GM19240 (cell line): ENCODE measurements around the gene PRKAR1A.

ENCODE experiments used
- DNase-seq: peaks from one replicate; pipeline ENCODE4 v3.0.0; 2011; ENCODE audit warnings: low spot score; ENCODE audit not compliant: insufficient read length

Gene PRKAR1A

DNA sequence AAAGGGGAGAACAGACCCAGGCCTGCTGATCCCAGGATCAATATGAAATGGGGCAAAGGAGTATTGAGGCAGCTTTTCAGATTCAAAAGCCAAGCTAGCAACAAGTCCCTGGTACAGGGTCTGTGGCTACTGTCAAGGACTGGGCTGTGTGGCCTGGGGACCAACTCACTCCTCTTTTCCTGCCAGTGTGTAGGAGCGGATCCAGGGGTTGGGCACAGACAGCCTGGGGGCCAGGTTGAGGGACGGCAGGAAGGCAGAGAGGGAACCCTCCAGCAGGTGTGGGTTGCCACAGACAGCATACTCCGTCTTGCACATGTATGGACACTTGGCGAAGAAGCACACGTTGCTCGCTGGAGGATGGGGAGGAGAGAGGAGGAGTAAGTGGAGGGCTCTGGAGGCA, 29.6 kb downstream of the PRKAR1A start:
- no peak for DNase-seq

DNA sequence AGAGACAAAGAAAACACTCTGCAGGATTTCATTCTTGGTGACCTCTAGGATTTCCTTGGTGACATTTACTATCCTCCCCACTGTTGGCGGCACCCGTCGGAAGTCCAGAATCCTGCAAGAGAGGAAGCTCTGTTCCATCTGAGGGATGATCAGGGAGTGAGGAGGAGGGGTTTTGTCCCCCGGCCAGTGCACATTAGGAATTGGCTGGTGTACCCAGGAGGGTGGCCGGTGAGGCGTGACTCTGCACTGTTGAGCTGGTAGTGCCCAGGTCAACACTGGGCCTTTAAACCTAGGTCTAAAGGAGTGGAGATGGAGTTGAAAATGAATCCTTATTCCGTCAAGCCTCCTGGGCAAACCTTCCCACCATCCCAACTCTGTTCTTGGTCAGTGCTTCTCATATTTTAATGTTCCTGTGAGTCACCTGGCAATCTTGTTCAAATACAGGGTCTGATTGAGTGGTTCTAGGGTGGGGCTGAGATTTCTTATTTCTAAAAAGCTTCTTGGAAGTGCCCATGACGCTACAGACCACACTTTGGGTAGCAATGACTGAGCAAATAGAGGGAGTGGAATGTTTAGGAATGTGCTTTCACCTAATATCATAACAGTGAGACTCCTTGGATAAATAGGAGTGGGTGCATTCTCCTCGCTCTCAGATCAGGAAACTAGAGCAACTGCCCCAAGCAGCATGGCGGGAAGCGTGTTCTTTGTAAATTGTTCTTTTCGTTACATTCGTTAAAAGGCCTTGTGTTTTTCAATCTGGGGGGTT, 30.7 kb downstream of the PRKAR1A start:
- no peak for DNase-seq

DNA sequence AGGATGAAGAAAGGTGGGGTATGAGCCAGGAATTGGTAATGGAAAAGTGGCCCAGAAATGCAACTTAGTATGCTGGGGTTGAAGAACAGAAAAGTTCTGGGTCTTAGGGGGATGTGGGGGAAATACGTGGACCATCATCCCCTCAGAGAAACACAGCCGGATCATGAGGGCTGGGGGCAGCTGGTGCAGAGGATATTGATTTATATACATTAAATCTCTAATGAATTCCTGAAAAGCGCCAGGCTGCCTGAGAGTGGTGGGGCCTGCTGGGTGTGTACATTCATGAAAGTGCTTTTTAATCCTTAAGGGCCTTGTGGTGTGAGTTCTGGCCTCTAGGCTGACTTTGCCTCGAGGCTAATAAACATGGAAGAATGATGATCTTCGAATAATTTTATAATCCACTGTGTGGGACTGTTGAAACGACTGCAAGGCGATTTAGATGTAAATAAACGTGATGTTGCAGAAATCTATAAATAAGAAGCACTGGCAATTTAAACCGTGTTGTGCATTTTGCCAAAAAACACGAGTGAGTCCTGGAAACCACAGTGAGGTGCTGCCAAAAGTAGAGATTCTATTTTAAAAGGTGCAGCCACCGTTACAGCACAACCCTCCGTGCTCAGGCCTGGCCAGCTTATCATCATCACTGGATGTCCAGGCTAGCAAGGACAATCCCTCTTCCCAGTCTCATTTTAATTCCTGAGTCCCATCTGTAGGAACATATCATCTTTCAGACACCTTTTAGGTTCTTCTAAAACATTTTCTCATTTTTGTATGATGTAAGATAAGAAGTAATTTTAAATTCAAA, 32.1 kb downstream of the PRKAR1A start:
- no peak for DNase-seq

DNA sequence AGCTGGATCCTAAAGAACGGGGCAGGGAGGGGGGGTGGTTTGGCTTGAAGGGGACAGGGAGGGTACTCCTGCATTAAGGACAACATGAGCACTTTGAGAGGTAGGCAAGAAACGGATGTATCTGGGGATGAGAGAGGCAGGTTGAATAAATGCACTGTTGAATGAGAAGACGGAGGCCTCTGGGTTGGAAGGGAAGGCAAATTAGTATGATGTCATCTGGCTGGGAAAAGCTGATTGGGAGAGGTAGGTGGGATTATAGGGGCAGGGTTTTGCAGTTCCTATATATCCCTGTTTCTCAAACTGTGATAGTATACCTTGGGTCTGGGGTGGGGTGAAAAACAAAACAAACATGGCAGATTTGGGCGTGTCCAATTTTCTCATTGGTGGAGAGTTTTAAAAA, 44.3 kb downstream of the PRKAR1A start:
- DNase-seq, result no peak

DNA sequence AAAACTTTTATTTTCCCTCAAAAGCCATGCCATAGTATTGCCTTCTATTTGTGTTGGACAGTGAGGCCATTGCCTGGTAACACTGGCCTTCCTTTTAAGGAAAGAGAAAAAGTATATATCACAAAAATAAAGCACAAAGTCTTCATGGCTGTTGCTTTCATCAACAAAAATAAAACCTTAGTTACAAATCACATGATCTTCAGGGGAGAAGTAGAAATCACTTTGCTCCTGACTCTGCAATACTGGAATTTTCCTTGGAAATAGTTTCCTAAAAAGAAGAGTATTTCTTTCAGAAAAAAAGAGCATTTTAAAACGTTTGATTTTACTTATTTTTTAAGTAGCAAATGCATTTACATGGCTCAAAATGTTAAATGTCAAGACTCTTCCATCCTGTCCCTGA, 47.1 kb downstream of the PRKAR1A start:
- no peak for DNase-seq

DNA sequence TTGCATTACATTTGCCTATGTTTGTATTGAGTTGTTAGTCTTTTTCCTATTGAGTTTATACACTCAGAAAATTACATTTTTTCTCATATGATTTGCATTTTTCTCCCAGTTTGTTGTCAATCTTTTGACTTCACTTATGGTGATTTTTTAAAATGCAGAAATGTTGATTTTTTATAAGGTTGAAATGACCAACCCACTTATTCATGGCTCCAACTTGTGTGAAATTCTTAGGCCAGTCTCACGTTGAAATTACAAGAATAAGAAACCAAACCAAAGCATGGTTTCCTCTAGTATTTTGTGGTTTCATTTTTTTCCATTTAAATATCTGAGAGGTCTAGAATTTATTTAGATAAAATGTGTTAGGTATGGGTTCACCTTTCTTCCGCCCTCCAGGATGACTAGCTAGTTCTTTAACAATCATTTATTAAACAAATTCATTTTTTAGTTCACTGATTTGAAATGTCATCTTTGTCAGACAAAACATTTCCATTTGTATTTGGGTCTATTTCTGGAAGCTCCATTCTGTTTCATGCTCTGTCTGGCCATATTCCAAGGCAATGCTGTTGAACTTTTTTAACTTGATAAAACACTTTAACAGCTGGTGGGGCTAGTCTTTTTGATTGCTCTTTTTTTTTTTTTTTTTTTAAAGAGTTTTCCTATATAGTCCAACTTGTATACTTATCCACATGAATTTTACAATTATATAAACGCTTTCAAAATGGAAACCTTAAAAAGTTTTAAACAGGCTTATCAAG, 48.9 kb downstream of the PRKAR1A start:
- DNase-seq, result no peak

DNA sequence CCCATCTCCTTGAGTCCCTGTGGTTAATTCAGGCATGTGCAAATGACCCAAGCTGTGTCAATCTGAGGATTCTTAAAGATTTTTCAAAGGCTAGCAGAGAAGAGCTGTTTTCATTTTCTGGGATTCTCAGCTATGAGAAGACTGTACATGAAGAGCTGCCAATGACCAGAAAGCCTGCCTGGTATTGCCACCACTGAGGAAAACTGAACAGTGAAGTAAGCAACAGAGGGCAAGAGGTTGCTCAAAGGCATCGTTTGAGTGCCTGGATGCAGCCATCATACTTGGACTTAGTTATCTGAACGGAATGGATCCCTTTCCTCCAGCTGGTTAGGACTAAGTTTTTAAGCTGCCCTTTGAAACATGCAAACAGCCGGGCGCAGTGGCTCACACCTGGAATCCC, 50.5 kb downstream of the PRKAR1A start:
- DNase-seq, result no peak

DNA sequence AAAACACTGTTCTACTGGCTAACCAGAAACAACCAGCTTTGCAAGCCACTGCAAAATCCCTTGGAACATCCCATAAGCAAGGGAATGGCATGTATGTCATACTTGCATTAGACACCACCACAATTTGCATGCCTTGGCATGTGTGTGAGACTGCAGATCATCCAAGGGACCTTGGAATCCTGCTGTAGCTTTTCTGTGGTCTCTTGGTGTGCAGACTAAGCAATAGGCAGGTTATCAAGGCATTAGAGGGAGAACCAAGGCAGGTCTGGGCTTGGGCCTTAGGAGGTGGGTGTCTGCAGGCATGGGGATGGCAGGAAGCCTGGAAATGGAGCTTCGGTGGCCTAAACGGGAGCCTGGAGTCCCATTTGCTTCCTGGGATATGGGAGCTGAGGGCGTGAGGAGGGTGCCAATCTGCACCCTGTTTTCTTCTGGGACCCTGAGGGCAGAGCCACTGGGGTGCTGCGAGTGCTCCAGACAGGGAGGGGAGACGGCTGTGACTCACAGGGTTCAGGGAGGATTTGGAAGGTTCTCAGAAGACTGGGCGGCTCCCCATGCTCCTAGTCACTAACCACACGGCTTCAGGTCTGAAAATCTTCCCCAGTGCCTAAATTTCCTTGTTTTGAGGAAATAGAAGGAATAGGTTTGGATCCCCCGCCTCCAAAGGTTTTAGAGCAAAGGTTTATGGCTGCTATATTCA, 52.3 kb downstream of the PRKAR1A start:
- DNase-seq, result no peak

DNA sequence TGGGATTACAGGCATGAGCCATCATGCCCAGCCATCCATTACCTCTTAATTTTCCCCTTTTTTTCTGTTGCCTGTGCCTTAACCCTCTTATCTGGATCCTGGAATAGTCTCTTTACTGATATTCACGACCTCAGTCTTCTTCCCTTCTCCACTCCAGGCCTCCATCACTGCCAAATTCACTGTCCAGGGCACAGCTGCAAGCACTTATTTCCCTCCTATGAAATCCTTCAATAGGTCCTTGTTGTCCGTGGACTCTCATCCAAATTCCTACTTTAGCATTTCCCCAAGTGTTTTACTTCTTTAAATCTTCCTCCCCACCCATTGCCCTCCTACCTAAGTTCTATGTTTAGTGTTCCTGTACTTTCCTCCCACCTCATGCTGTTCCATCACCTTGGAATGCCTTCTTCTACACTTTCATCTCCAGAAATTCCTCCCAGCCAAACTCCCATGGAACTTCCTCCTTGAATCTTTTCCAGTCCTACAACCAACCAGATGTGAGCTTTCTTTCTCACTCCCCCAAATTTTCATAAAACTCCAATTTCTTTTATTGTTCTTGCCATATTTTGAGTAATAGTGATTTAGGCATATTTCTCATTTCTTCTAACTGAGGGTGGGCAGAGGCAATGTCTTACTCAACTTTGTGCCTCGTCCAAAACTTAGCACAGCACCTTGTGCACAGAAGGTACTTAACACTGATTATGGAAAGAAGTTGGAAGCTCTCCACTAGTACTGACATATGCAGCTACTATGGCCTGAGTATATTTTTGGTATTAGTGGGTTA, 53.6 kb downstream of the PRKAR1A start:
- DNase-seq, result no peak

DNA sequence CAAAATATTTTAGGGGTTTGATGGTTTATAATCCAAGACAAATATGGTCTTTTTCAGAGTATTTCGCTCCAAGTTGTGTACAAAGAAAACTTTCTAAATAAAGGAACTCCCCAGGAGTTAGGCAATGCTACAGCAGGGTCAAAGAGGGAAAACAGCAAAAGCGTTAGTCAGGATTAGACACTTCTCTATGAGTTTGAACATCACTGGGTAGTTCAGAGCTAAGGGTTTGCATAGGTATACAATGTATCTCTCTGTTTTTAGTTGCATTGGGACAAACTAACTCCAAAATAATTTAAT, 54.2 kb downstream of the PRKAR1A start:
- DNase-seq, result no peak

DNA sequence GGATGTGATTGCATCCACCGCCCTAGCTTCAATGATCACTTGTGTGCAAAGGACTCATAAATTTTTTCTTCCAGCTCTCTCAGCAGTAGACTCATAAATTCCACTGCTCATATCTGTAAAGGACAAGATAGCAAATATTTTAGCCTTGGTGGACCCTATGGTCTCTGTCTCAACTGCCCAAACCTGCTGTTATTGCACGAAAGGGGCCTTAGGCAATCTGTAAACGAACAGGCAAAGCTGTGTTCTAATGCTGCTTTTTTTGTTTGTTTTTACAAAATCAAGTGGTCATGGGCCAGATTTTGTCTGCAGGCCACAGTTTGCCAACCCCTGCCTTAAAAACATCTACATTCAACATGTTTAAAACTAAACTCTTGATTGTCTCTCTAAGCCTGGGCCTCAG, 54.8 kb downstream of the PRKAR1A start:
- DNase-seq, result no peak

DNA sequence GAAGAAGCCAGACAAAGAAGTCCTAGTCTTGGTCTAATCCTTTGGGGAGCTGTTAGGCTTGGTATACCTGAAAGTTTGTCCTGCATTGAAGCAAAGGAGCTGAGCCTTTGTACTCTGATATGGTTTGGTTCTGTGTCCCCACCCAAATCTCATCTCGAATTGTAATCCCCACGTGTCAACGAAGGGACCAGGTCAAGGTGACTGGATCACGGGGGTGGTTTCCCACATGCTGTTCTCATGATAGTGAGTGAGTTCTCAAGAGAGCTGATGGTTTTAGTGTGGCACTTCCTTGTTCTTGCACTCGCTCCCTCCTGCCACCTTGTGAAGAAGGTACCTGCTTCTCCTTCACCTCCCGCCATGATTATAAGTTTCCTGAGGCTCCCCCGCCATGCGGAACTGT, 55.4 kb downstream of the PRKAR1A start:
- no peak for DNase-seq

DNA sequence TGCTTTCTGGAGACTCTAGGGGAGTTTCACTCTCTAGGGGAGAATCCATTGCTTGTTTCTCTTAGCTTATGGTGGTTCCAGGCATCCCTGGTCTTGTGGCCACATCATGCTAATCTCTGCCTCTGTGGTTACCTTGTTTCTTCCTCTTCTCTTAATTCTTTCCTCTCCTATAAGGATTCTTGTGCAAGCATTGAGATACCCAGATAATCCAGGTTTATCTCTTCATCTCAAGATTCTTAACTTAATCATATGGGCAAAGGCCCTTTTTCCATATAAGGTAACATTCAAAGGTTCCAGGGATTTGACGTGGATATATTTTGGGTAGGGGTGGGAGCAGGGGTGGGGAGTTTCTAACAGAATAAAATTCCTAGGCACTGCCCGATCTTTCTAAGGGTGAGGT, 56.4 kb downstream of the PRKAR1A start:
- no peak for DNase-seq

DNA sequence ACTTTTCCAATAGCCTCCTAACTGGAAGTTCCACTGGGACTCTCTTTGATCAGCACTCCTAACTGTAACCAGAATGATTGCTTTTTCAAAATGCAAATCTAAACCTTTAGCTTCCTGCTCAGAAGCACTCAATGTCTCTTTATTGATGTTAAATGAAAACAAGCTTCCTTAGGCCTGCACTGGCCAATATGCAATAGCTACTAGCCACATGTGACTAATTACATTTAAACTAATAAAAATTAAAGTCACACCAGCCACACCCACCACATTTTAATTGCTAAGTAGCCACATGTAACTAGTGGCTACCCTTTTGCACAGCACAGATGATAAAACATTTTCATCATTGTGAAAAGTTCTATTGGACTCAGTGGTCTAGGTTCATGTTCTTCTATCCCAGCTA, 57.1 kb downstream of the PRKAR1A start:
- no peak for DNase-seq

DNA sequence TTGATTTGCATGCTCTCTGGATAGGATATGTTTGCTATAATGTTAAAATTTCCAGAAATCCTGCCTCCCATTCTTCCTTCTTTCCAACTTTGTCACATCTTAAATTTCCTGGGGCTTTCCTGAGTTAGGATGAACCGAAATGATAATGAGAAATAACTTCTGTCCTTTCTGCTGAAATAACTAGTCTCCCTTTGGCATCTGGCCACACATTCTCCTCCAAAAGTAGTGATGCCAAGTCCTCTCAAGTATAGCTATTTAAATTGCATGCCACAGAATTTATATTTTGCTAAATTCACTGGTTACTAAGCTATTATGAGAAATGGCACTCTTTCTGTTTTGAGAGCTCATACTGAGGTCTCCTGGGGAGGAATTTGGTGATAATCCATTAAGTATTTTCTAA, 58.3 kb downstream of the PRKAR1A start:
- DNase-seq, result no peak

DNA sequence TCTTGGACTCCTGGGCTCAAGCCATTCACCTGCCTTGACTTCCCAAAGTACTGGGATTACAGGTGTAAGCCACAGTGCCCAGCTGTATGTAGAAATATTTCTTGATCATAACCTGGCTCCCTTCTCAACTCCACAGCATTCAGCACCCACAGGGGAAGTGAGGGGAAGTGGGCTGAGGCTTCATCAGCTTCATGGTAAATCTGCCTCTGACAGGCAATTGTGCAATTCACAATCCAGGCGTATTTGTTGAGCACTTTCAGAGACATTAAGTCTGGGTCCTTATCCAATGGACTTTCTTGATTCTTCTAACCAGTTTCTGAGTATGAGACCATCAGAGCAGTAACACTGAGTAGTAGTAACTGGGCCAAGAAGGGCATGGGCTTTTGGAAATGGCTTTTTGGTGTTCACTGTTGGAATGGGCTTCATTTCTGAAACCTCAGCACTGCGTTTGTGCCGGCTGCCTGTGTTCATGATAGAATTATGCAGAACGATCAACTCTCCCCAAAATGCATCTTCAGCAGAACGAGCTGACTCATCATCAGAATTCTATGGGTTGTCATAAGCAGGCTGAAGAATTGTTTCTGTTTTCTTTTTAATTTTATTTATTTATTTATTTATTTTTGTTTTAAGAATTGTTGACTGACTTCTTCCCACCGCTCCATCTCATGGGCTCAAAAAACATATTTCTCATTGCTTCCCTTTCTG, 60.1 kb downstream of the PRKAR1A start:
- DNase-seq, result no peak

DNA sequence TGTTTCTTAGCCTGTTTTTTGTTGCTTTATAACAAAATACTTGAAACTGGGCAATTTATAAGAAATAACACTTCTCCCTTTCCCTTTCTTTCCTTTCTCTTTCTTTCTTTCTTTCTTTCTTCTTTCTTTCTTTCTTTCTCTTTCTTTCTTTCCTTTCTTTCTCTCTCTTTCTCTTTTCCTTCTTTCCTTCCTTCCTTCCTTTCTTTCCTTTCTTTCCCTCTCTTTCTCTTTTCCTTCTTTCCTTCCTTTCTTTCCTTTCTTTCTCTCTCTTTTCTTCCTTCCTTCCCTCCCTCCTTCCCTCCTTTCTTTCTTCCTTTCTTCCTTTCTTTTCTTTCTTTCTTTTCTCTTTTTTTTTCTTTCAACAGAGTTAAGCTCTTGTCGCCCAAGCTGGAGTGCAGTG, 61.1 kb downstream of the PRKAR1A start:
- no peak for DNase-seq

DNA sequence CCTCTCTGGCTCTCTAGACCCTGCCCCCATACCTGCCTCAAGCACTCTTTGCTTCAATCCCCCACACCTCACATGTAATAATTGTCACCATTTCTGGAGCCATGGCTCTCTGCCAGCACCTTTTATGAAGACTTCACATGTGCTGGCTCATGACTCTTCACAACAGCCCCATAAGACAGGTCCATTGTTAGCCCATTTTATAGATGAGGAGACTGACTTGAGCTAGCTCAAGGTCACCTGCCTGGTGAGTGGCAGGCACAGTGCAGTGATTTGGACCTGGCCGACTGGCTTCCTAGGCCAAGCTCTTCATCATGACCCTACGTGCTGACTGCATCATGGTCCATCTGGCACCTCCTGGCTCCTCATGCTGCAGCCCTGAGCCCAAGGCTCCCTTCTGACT, 63.9 kb downstream of the PRKAR1A start:
- DNase-seq, result no peak

DNA sequence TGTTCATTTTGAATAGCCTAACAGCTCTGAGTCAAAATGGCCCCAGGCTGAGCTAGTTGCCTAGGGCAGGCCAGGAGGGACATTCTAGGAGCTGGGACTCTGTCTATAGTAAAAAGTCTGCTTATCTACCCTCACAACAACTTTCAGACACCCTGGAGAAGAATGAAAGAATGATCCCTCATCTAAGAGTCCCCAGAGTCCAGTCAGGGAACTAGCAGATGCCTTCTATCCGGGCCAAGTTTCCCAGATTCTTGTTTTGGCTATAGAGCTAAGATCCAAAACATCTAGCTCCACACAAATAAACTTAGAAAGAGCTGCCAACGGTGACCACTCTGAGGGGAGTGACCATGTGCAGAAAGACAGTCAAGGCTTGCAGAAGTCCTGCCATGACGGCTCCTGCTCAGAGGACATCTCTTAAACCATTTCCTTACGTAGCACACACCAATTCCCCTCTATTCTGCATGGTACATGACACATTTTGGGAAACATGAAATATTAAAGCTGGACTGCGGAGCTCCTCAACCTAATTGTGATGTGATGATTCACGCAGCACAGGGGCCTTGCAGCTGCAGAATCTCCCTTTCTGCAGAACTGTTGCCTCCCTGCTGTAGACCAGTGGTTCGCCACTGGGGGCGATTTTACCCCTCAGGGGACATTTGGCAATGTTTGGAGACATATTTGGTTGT, 64.7 kb downstream of the PRKAR1A start:
- DNase-seq, result no peak

DNA sequence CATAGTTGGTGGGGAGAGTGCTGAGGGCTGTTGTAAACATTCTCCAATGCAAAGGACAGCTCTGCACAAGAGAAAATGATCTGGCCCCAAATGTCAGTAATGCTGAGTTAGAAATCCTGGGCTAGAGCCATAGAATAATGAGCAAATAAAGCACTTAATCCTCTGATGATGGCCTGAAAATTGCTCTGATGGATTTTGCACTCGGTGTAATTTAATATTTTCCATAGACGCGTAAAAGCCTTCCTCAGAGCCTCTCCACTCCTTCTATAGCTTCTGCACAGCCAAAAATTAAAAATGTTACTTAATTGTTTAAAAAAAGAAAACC, 65.2 kb downstream of the PRKAR1A start:
- no peak for DNase-seq
